ENCODE data around the gene CLPTM1L. TPM values are rescaled to one million over a fixed set of nuclear protein-coding genes. Genes with fewer than 3 reads are reported as not detected.
"Not testable (repeated sequence)": the region's sequence is repeated elsewhere in the genome, so short reads cannot be mapped to it uniquely, and the experiment has no call there.

CLPTM1L gene
- total RNA-seq, 1 experiment from 2014 or later: 262 TPM

DNA sequence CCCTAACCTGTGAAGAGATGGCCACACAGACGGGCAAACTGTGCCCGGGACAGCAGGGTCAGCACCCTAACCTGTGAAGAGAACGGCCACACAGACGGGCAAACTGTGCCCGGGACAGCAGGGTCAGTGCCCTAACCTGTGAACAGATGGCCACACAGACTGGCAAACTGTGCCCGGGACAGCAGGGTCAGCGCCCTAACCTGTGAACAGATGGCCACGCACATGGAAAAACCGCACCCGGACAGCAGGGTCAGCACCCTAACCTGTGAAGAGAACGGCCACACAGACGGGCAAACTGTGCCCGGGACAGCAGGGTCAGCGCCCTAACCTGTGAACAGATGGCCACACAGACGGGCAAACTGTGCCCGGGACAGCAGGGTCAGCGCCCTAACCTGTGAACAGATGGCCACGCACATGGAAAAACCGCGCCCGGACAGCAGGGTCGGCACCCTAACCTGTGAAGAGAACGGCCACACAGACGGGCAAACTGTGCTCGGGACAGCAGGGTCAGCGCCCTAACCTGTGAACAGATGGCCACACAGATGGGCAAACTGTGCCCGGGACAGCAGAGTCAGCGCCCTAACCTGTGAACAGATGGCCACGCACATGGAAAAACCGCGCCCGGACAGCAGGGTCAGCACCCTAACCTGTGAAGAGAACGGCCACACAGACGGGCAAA, 5.6 kb downstream of the CLPTM1L start:
- not testable (repeated sequence) for DNase-seq (ENCODE audit: low read depth)

DNA sequence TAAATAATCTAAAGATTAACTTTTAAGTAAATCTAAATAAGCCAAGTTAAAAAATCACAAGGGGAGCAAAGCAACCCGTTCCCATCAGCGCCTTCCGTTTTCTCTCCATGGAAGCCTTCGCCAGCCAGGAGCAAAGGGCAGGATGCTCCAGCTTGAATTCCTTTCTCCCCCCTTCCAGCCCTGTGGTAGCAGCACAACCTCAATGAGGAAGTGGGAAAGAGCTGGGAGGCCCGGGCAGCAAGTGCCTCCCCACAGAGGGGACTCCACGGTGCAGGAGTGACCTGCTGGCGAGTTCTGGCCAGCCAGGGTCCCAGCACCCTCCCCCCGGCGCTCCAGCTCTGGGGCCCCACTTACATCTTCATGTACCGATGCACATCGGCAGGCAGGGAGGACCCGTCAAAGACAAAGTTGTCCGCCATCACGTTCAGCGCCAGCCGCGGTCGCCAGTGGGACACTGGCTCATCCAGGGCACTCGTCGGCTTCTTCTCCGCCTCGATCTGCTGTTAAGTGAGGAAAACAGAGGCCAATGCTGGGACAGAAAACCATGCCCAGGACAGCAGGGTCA, 6.3 kb downstream of the CLPTM1L start:
- DNase-seq (ENCODE audit: low read depth): no peak

DNA sequence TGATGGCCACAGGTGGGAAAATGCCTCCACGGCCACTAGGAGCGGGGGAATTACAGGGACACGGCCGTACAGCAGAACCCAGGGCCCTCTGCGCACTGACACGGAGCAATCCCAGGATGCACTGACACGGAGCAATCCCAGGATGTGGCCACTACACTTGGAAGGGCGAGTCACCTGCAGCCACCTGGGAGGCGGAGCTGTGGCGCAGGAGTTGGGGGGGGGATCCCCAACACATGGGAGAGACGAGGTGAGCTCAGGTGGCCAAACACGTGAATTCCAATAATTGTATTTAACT, 6.8 kb downstream of the CLPTM1L start:
- DNase-seq (ENCODE audit: low read depth): no peak

GRCh38 chr5:1337489-1338195, 7.3 kb downstream of the CLPTM1L start:
- DNase-seq (ENCODE audit: low read depth): no peak

DNA sequence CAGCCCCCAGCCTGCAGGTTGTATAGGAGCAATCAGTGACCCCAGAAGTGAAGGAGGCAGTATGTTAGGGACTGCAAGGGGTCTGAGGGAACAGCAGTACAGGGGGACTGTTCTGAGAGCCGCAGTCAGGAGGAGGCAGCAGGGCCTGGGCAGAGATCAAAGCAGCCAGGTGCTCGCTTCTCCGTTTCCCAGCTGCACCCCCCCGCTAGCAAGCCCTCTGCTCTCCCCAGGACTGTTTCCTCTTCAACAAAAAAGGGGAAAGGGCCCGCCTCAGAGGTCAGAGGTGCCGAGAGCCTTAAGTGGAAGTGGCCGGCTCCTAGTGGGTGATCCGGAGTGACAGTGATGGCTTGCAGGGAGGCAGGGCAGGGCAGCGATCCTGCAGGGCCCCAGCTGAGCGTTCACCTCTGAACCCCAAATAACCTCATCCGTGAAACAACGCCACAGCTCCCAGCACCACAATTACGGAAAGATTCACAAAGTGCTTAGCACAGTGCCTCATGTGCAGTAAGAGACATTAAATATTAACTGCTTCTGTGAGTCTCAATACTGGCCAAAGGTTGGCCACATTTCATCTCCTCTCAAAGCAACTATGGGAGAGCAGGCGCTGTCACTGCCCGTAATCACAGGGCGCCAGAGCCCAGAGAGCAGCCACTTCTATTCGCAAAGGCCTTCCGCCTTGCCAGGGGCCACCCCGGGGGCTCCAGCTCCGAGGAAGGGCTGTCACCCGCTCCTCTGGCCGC, 8.0 kb downstream of the CLPTM1L start:
- DNase-seq (ENCODE audit: low read depth): no peak

- no peak for DNase-seq (ENCODE audit: low read depth)
These were observed 8.8 kb downstream of the CLPTM1L start for GRCh38 chr5:1336106-1336561.

- DNase-seq (ENCODE audit: low read depth): no peak
These were observed 9.3 kb downstream of the CLPTM1L start for GRCh38 chr5:1335540-1336095.

DNA sequence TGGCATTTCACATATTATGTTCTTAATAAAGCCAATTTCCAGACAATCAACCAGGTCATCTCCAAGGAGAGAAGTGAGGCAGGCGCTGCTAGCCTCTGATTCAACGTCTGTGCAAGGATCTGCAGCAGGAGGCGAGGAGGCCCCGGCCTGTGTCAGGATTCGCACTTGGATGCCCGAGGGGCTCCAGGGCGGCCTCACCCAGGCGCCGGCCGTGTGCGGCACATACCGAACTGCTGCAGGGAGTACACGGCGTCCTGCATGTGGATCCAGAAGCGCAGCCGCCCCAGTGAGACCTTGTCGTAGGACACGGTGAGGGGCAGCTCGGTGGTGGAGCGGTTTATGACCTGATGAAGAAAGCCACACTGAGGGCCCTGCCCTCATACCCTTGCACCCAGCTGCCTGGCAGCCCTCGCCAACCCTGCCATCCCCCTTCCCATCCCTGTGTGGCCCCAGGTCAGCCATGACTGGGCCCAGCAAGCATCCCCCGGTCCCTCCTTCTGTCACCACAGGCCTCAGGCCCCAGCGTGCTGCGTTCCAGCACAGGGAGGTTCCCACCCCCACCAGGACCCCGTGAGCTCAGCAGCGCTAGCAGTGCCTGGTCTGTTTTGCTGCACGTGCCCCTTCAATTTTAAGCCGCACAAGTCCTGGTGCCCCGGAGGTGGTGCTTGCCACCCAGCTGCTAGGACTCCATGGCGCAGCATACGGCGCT, 9.9 kb downstream of the CLPTM1L start:
- no peak for DNase-seq (ENCODE audit: low read depth)

- DNase-seq (ENCODE audit: low read depth): no peak
These were observed 10.9 kb downstream of the CLPTM1L start for GRCh38 chr5:1333986-1334385.

DNA sequence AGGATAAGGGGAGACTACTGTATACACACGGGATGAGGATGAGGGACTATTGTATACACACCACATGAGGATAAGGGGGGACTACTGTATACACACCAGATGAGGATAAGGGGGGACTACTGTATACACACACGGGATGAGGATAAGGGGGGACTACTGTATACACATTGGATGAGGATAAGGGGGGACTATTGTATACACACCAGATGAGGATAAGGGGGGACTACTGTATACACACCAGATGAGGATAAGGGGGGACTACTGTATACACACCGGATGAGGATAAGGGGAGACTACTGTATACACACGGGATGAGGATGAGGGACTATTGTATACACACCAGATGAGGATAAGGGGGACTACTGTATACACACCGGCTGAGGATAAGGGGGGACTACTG, 11.6 kb downstream of the CLPTM1L start:
- not testable (repeated sequence) for DNase-seq (ENCODE audit: low read depth)

DNA sequence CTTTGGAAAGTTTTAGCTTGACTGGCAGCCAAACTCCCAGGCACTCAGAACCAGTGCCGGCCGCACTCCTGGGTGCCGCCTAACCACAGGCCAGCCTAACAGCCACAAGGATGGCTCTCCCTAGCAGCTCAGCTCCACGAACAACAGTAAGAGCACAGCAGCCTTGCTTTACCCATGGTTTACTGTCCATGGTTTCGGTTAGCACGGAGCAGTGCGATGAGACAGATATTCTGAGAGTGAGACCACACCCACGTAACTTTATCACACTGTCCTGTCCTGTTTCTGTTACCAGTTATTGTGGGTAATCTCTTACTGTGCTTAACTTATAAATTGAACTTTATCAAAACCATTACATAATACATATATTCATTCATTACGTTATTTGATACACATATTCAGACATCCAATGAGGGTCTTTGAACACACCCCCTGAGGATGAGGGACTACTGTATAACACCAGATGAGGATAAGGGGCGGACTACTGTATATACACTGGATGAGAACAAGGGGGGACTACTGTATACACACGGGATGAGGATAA, 12.4 kb downstream of the CLPTM1L start:
- DNase-seq (ENCODE audit: low read depth): peak; percentile 39

GRCh38 chr5:1331861-1332405, 13.0 kb downstream of the CLPTM1L start:
- DNase-seq (ENCODE audit: low read depth): no peak

DNA sequence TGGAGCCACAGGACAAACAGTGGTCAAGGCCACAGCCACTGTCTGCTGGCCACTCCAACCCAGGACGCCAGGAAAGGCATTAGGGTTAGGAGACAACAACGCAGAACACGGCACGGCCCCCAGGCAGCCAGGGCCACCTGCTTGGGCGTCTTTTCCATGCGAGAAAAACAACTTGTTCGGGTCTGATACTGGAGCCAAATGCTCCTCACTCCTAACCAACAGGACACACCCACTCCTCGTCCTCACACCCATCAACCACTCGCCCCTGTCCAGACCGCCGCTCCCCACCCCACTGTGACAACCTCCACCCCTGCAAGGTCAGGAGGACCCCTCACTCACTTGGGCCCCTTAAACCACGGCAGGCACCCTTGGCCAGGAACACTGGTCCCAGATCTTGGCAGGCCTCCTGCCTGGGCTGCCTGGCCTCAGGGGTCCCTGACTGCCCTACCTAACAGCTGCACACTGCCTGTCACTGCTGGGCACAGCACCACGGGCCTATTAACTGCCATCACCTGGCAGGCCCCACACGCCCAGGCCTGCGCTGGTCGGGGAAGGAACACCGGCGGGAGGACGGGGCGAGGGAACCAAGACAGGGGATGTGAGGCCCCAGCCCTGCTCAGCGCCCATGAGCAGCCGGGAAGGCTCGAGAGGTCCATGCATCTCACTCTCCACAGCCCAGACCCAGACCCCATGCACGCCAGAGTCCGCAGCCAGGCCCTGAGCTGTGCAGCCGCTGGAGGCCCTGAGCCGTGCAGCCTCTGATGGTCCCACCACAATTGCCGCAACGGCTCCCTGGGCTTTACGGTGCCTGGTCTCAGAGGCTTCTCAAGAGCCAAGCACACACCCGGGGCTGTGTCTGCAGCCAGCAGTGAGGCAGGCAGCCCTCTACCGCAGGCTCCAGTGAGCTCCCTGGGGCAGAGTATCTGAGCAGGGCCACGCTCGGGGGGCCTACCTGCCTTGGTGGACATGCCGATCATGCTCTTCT, 13.8 kb downstream of the CLPTM1L start:
- DNase-seq (ENCODE audit: low read depth): no peak

GRCh38 chr5:1330146-1330846, 14.6 kb downstream of the CLPTM1L start:
- no peak for DNase-seq (ENCODE audit: low read depth)

GRCh38 chr5:1329111-1329579, 15.8 kb downstream of the CLPTM1L start:
- no peak for DNase-seq (ENCODE audit: low read depth)

DNA sequence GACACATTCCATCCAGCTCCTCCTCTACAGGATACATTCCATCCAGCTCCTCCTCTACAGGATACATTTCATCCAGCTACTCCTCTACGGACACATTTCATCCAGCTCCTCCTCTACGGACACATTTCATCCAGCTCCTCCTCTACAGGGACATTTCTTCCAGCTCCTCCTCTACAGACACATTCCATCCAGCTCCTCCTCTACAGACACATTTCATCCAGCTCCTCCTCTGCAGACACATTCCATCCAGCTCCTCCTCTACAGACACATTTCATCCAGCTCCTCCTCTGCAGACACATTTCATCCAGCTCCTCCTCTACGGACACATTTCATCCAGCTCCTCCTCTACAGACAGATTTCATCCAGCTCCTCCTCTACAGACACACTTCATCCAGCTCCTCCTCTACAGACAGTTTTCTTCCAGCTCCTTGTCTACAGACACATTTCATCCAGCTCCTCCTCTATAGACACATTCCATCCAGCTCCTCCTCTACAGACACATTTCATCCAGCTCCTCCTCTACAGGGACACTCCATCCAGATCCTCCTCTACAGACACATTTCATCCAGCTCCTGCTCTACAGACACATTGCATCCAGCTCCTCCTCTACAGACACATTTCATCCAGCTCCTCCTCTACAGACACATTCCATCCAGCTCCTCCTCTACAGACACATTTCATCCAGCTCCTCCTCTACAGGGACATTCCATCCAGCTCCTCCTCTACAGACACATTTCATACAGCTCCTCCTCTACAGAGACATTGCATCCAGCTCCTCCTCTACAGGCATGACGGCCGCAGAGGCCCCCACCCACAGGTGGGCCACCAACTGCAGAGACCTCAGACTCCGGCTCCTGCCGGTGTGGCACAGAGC, 16.4 kb downstream of the CLPTM1L start:
- peak; percentile 70 for DNase-seq (ENCODE audit: low read depth)

GRCh38 chr5:1326901-1327756, 17.8 kb downstream of the CLPTM1L start:
- DNase-seq (ENCODE audit: low read depth): peak; percentile 44

All from M059J (cell line).